H1 (cell line): Measurements from ENCODE around the gene BEAN1. TPM values are rescaled to one million over a fixed set of nuclear protein-coding genes. Genes with fewer than 3 reads are reported as not detected.

Experiments used
- CTCF ChIA-PET: fragments of 300-600 bp; sonication (Branson Sonifier 250); formaldehyde crosslinking; loops from one replicate; lab custom pipeline; 2021; ENCODE audit not compliant: partially characterized antibody; lab: Charles Lee
- POLR2A ChIA-PET: fragments of 300-600 bp; sonication (Branson Sonifier 250); formaldehyde crosslinking; loops from one replicate; lab custom pipeline; 2021; ENCODE audit warnings: inconsistent platforms; ENCODE audit not compliant: partially characterized antibody; lab: Charles Lee
- DNase-seq, 2 experiments: peaks; one replicate each; pipeline versions ENCODE4 v3.0.0 to v3.0.0-alpha.2; 2010 to 2022; ENCODE audit warnings: low spot score in 2 of 2, low read depth in 1 of 2, mixed read lengths in 1 of 2
- FAIRE-seq: peaks from 2 replicates; lab custom pipeline; 2011; peaks lifted over from hg19 to GRCh38; lab: Jason Lieb, UNC
- H2AFZ ChIP-seq: 2 replicates; pipeline ENCODE4 v1.8.1; 2012; ENCODE audit warnings: low read length, inconsistent platforms
- H2AK5ac ChIP-seq: 2 replicates; pipeline ENCODE4 v1.6.1; 2013; ENCODE audit warnings: low read depth, low read length
- H2BK120ac ChIP-seq: replicated peaks from 2 replicates; pipeline ENCODE3; 2013; ENCODE audit warnings: low read depth, low read length, inconsistent platforms
- H2BK12ac ChIP-seq: 2 replicates; pipeline ENCODE4 v1.6.1; 2013; ENCODE audit warnings: low read depth, low read length
- H2BK15ac ChIP-seq: 2 replicates; pipeline ENCODE4 v1.6.1; 2013; ENCODE audit warnings: low read length
- H2BK20ac ChIP-seq: 2 replicates; pipeline ENCODE4 v1.6.1; 2013; ENCODE audit warnings: low read length
- H2BK5ac ChIP-seq: 2 replicates; pipeline ENCODE4 v1.6.1; 2013; ENCODE audit warnings: low read depth, low read length
- H3K14ac ChIP-seq: 2 replicates; pipeline ENCODE4 v1.6.1; 2013; ENCODE audit warnings: inconsistent platforms; ENCODE audit not compliant: insufficient read length
- H3K18ac ChIP-seq: 2 replicates; pipeline ENCODE4 v1.6.1; 2013; ENCODE audit warnings: low read length; ENCODE audit errors: extremely low read depth
- H3K23ac ChIP-seq: 2 replicates; pipeline ENCODE4 v1.6.1; 2013; ENCODE audit warnings: inconsistent platforms; ENCODE audit not compliant: insufficient read length
- H3K23me2 ChIP-seq: 2 replicates; pipeline ENCODE4 v1.6.1; 2013; ENCODE audit warnings: low read depth, low read length
- H3K27ac ChIP-seq: 2 replicates; pipeline ENCODE4 v1.6.1; 2011; ENCODE audit warnings: low read depth, low read length, inconsistent platforms
- H3K27me3 ChIP-seq, 4 experiments: replicated peaks in 1 of 4; 1 replicate in 1 of 4; 2 replicates in 3 of 4; pipeline versions ENCODE4 v1.6.1 to v1.8.1; 2011 to 2013; ENCODE audit warnings: low read length in 3 of 4, mild to moderate bottlenecking in 3 of 4, inconsistent platforms in 2 of 4, mixed read lengths in 2 of 4, moderate library complexity in 1 of 4; ENCODE audit not compliant: control insufficient read depth in 3 of 4, insufficient read depth in 3 of 4; ENCODE audit errors: extremely low read depth in 1 of 4
- H3K36me3 ChIP-seq, 4 experiments: 2 replicates each; pipeline versions ENCODE4 v1.6.1 to v1.8.1; 2011 to 2013; ENCODE audit warnings: mild to moderate bottlenecking in 4 of 4, low read length in 3 of 4, moderate library complexity in 2 of 4, control low read depth in 1 of 4, inconsistent platforms in 1 of 4; ENCODE audit not compliant: insufficient read depth in 4 of 4, control insufficient read depth in 2 of 4
- H3K4ac ChIP-seq: replicated peaks from 2 replicates; pipeline ENCODE3; 2013; ENCODE audit warnings: low read length, low read depth, mixed read lengths, inconsistent platforms; ENCODE audit not compliant: insufficient read length
- H3K4me1 ChIP-seq, 4 experiments: replicated peaks in 1 of 4; 1 replicate in 1 of 4; 2 replicates in 3 of 4; pipeline versions ENCODE4 v1.6.1 to v1.8.1; 2011 to 2013; ENCODE audit warnings: low read length in 3 of 4, inconsistent platforms in 2 of 4, mixed read lengths in 1 of 4; ENCODE audit not compliant: insufficient read depth in 4 of 4, control insufficient read depth in 3 of 4
- H3K4me2 ChIP-seq, 2 experiments: 2 replicates each; pipeline versions ENCODE4 v1.6.1 to v1.8.1; 2011 to 2013; ENCODE audit warnings: low read depth in 2 of 2, low read length in 2 of 2, control low read depth in 1 of 2, inconsistent platforms in 1 of 2, mild to moderate bottlenecking in 1 of 2; ENCODE audit not compliant: insufficient read depth in 1 of 2
- H3K4me3 ChIP-seq, 4 experiments: fragments of 200-600, 300-600 bp in 1 of 4; sonication (generic), shearing (Covaris generic), sonication (Bioruptor Twin) in 1 of 4; 2 replicates each; pipeline versions ENCODE4 v1.5.1 to v1.8.1; 2011 to 2016; ENCODE audit warnings: low read length in 4 of 4, low read depth in 3 of 4, control low read depth in 2 of 4, inconsistent platforms in 2 of 4, mild to moderate bottlenecking in 2 of 4, mixed read lengths in 1 of 4, moderate library complexity in 1 of 4; ENCODE audit not compliant: insufficient read depth in 2 of 4; ENCODE audit errors: extremely low read depth in 1 of 4
- H3K56ac ChIP-seq: replicated peaks from 2 replicates; pipeline ENCODE3; 2013; ENCODE audit warnings: low read depth, mild to moderate bottlenecking, mixed read lengths, low read length, inconsistent platforms; ENCODE audit not compliant: insufficient read length
- H3K79me1 ChIP-seq: 2 replicates; pipeline ENCODE4 v1.6.1; 2013; ENCODE audit warnings: low read depth, low read length, control low read depth
- H3K79me2 ChIP-seq, 2 experiments: 2 replicates each; pipeline versions ENCODE4 v1.6.1 to v1.8.1; 2012 to 2013; ENCODE audit warnings: low read length in 2 of 2, mild to moderate bottlenecking in 2 of 2, inconsistent platforms in 1 of 2; ENCODE audit not compliant: insufficient read depth in 2 of 2, control insufficient read depth in 1 of 2
- H3K9ac ChIP-seq, 4 experiments: replicated peaks in 1 of 4; 1 replicate in 1 of 4; 2 replicates in 3 of 4; pipeline versions ENCODE4 v1.6.1 to v1.8.1; 2011 to 2013; ENCODE audit warnings: low read depth in 3 of 4, low read length in 3 of 4, control low read depth in 2 of 4, mild to moderate bottlenecking in 2 of 4, moderate library complexity in 2 of 4, inconsistent platforms in 1 of 4; ENCODE audit errors: extremely low read depth in 1 of 4
- H3K9me3 ChIP-seq, 2 experiments: 2 replicates each; pipeline versions ENCODE4 v1.6.1 to v1.8.1; 2012 to 2013; ENCODE audit warnings: mild to moderate bottlenecking in 2 of 2, moderate library complexity in 2 of 2, control low read depth in 1 of 2, inconsistent platforms in 1 of 2, low read depth in 1 of 2, low read length in 1 of 2, mixed read lengths in 1 of 2; ENCODE audit not compliant: insufficient read depth in 2 of 2
- H4K20me1 ChIP-seq, 2 experiments: replicated peaks in 1 of 2; 2 replicates each; pipeline versions ENCODE3 to v1.8.1; 2011 to 2013; ENCODE audit warnings: inconsistent platforms in 2 of 2, low read length in 2 of 2, mild to moderate bottlenecking in 1 of 2; ENCODE audit not compliant: insufficient read depth in 2 of 2, control insufficient read depth in 1 of 2
- H4K5ac ChIP-seq: 2 replicates; pipeline ENCODE4 v1.6.1; 2013; ENCODE audit warnings: low read length, low read depth, mixed read lengths, inconsistent platforms; ENCODE audit not compliant: insufficient read length
- H4K8ac ChIP-seq: 2 replicates; pipeline ENCODE4 v1.8.0; 2013; ENCODE audit warnings: mild to moderate bottlenecking, moderate library complexity, low read length, inconsistent platforms; ENCODE audit not compliant: insufficient read depth; ENCODE audit errors: extremely low read depth
- H4K91ac ChIP-seq: replicated peaks from 2 replicates; pipeline ENCODE3; 2013; ENCODE audit warnings: low read length, mixed read lengths, inconsistent platforms; ENCODE audit not compliant: insufficient read length
- ASH2L ChIP-seq: fragments of 200-600, 300-600 bp; sonication (generic); IDR thresholded peaks from one replicate; pipeline ENCODE4 v1.7.1; 2017; ENCODE audit warnings: low read length
- ATF2 ChIP-seq: IDR thresholded peaks from 2 replicates; pipeline ENCODE4 v1.6.1; 2012; ENCODE audit warnings: low read length, inconsistent platforms
- BACH1 ChIP-seq: IDR thresholded peaks from 2 replicates; pipeline ENCODE4 v1.6.1; 2012; ENCODE audit warnings: low read length, improper control_type of control experiment
- BRCA1 ChIP-seq: IDR thresholded peaks from 2 replicates; pipeline ENCODE4 v1.6.1; 2012; ENCODE audit warnings: low read depth, low read length, improper control_type of control experiment
- CBX8 ChIP-seq: fragments of 300-800, 300-1000 bp; sonication (generic); IDR thresholded peaks from 2 replicates; pipeline ENCODE4 v1.7.1; 2016; ENCODE audit warnings: low read depth, low read length, borderline replicate concordance
- KDM4A ChIP-seq: IDR thresholded peaks from one replicate; pipeline ENCODE4 v1.7.1; 2012; ENCODE audit warnings: low read depth, mild to moderate bottlenecking, moderate library complexity, low read length, inconsistent platforms; ENCODE audit not compliant: severe bottlenecking
- NRF1 ChIP-seq: IDR thresholded peaks from 2 replicates; pipeline ENCODE4 v1.6.1; 2011; ENCODE audit warnings: mild to moderate bottlenecking, low read depth, low read length, improper control_type of control experiment
- RBBP5 ChIP-seq: IDR thresholded peaks from 2 replicates; pipeline ENCODE4 v1.7.1; 2012; ENCODE audit warnings: low read depth, mild to moderate bottlenecking, inconsistent platforms, low read length, moderate library complexity, borderline replicate concordance
- SIN3A ChIP-seq, 2 experiments: IDR thresholded peaks in 1 of 2; conservative IDR thresholded peaks in 1 of 2; 2 replicates each; pipeline ENCODE4 v1.6.1; 2011 to 2012; ENCODE audit warnings: low read length in 2 of 2, improper control_type of control experiment in 1 of 2, low read depth in 1 of 2, mild to moderate bottlenecking in 1 of 2
- TCF12 ChIP-seq: IDR thresholded peaks from 2 replicates; pipeline ENCODE4 v1.6.1; 2011; ENCODE audit warnings: low read depth, mild to moderate bottlenecking, low read length
- USF2 ChIP-seq: IDR thresholded peaks from 2 replicates; pipeline ENCODE4 v1.6.1; 2011; ENCODE audit warnings: low read length, improper control_type of control experiment
- WGBS, 2 experiments: shearing (Covaris generic) in 1 of 2; methylation state at CpG; one replicate each; pipeline versions ENCODE4 v1.1.6 to v1.1.7; 2013 to 2015; ENCODE audit warnings: low lambda C conversion rate in 2 of 2, mixed read lengths in 2 of 2, inconsistent platforms in 1 of 2, low coverage in 1 of 2, missing lambda C conversion rate in 1 of 2; ENCODE audit not compliant: insufficient replicate concordance in 2 of 2, insufficient coverage in 1 of 2, insufficient read length in 1 of 2; ENCODE audit errors: extremely low coverage in 1 of 2, missing lambda C conversion rate in 1 of 2; 5-methylcytosine and 5-hydroxymethylcytosine counted together
- polyA plus RNA-seq, 7 experiments: library from polyadenylated mRNA; depleted of rRNA in 3 of 7; stranded (reverse) in 5 of 7; unstranded in 2 of 7; fragments of >200 nt in 5 of 7; fragments of 200-250 nt in 2 of 7; gene quantifications; 1 replicate in 5 of 7; 2 replicates in 1 of 7; 4 replicates in 1 of 7; pipeline versions ENCODE4 v1.2.1 to v1.2.3, GENCODE V29; 2011 to 2013; ENCODE audit warnings: missing spikeins in 2 of 7, mixed read lengths in 2 of 7
- total RNA-seq: library from RNA; stranded (reverse); fragmentation: NEBNext Ultra II Directional; extraction: Animal tissue kit (Norgen Biotek cat#: 25700); gene quantifications from 2 replicates; pipeline ENCODE4 v1.2.1, GENCODE V29; 2021

BEAN1 gene
- total and polyA plus RNA-seq, 2 of the 8 experiments (the other 6 are each of a cell fraction or from before 2014, with no cell fraction given) = 0.08 TPM; not detected in 1

- no peaks in the 10 kb centered on the region for H3K79me1 ChIP-seq
- CTCF ChIA-PET = interaction anchor here (0.6 to 4.5 kb wide), 23 partner anchors 9 to 167 kb away, joined by 3 to 30 read pairs (median 4); no protein-coding TSS in a partner anchor
- no peak overlapping the region for H3K4ac ChIP-seq
- H3K56ac ChIP-seq = no peak overlapping the region
- WGBS, 2 experiments = 94% methylated on average over 3 of the region's 3 CpGs; no CpG with 5 or more reads in 1 of the 2 experiments
- H3K4me2 ChIP-seq = no peak overlapping the region
- POLR2A ChIA-PET = no interaction called here
- no peak overlapping the region for H2BK20ac ChIP-seq
- H2BK15ac ChIP-seq = no peak overlapping the region
- DNase-seq (no peak), FAIRE-seq (no peak)
- no peak overlapping the region for H3K27ac ChIP-seq
- H2BK12ac ChIP-seq = peak overlapping the region; percentile 0; the same call in 1 of the 2 replicates
- H4K91ac ChIP-seq = no peak overlapping the region
- peaks cover 0 to 4% (median 0%) of the 10 kb centered on the region in 4 experiments; a peak in 1 of 7 replicates for H3K4me1 ChIP-seq
- no peaks in the 10 kb centered on the region for H3K9me3 ChIP-seq
- H2AK5ac ChIP-seq = no peak overlapping the region
- no peak overlapping the region for H4K8ac ChIP-seq
- no peak overlapping the region for H2BK5ac ChIP-seq
- H3K23me2 ChIP-seq = no peaks in the 10 kb centered on the region
- no peak overlapping the region for H3K4me3 ChIP-seq
- H3K14ac ChIP-seq = no peak overlapping the region
- H3K79me2 ChIP-seq = no peaks in the 10 kb centered on the region
- no peak overlapping the region for H2AFZ ChIP-seq
- H4K20me1 ChIP-seq = no peaks in the 10 kb centered on the region
- peaks cover 0 to 3% (median 0%) of the 10 kb centered on the region in 4 experiments; a peak in 1 of 7 replicates for H3K27me3 ChIP-seq
- H3K36me3 ChIP-seq = no peaks in the 10 kb centered on the region
- H3K18ac ChIP-seq = no peak overlapping the region
- H3K9ac ChIP-seq = no peak overlapping the region
- no peak overlapping the region for H2BK120ac ChIP-seq
- no peak overlapping the region for H4K5ac ChIP-seq
- no peak overlapping the region for H3K23ac ChIP-seq
- no peak for TF ChIP-seq KDM4A
- no peak for TF ChIP-seq SIN3A (conservative IDR thresholded peaks at IDR 0.05 in 1 of 2, IDR thresholded peaks at IDR 0.05 in 1 of 2; ENCODE audit: low read depth in 1 of 2, low read length in 2 of 2)
- no peak for TF ChIP-seq ATF2
- no peak for TF ChIP-seq USF2
- no peak for TF ChIP-seq BRCA1
- no peak for TF ChIP-seq BACH1
- no peak for TF ChIP-seq RBBP5
- no peak for TF ChIP-seq TCF12
- TF ChIP-seq ASH2L = no peak
- no peak for TF ChIP-seq CBX8
- TF ChIP-seq NRF1 = no peak
Measured at GRCh38 chr16:66443269-66443652, 16.2 kb downstream of the BEAN1 start.
